ENCODE results near the gene CLIP2.

DNA sequence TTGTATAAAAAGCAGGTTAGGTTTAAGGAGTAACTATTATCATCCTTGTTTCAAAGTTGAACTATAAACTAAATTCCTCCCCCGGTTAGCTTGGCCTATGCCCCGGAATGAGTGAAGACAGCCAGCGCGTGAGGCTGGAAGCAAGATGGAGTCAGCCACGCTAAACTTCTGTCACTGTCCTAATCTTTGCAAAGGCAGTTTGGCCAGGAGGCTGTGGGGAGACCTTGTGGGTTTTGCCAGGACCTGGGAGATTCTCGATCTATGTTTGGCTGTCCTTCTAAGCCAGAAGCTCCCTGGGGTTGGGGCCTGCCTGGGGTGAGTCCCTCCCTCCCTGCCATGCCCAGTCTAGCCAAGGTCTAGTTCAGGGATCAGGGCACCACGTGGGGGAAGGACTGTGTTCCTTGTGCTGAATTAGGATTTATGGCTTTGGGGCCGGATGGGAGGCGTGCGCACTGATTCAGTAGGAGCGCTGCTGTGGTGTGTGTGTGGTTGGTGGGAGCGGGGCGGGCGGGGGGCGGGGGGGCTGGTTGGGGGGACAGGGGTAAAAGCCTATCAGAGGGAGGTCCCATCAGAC, 163.6 kb downstream of the CLIP2 start:
- TF ChIP-seq, protein P1, sequence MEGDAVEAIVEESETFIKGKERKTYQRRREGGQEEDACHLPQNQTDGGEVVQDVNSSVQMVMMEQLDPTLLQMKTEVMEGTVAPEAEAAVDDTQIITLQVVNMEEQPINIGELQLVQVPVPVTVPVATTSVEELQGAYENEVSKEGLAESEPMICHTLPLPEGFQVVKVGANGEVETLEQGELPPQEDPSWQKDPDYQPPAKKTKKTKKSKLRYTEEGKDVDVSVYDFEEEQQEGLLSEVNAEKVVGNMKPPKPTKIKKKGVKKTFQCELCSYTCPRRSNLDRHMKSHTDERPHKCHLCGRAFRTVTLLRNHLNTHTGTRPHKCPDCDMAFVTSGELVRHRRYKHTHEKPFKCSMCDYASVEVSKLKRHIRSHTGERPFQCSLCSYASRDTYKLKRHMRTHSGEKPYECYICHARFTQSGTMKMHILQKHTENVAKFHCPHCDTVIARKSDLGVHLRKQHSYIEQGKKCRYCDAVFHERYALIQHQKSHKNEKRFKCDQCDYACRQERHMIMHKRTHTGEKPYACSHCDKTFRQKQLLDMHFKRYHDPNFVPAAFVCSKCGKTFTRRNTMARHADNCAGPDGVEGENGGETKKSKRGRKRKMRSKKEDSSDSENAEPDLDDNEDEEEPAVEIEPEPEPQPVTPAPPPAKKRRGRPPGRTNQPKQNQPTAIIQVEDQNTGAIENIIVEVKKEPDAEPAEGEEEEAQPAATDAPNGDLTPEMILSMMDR (IDR thresholded peaks at IDR 0.05), result no peak
- TF ChIP-seq POLR2AphosphoS5 (IDR thresholded peaks at IDR 0.05), result peak in 2 of 3 donors; percentile 40 to 47
- no peak for TF ChIP-seq EP300 (IDR thresholded peaks at IDR 0.05; ENCODE audit: low read depth)

Measured in transverse colon (tissue), 4 donors.